Upper lobe of left lung (tissue), 4 donors: ENCODE data around the gene PHF2.

Experiments
- POLR2A ChIP-seq, 4 donors: fragments of 450-650 bp; IDR thresholded peaks; one replicate each; pipeline ENCODE4 v1.5.1; 2016 to 2017; ENCODE audit warnings: antibody characterized with exemption in 4 of 4, mild to moderate bottlenecking in 2 of 4
- TF ChIP-seq, protein P1 (sequence below), 6 experiments: fragments of 450-650 bp in 4 of 6; fragments of 200-600 bp in 2 of 6; sonication (generic) in 2 of 6; IDR thresholded peaks; one replicate each; pipeline ENCODE4 v1.5.1; 2016 to 2019; ENCODE audit warnings: antibody characterized with exemption in 6 of 6

DNA sequence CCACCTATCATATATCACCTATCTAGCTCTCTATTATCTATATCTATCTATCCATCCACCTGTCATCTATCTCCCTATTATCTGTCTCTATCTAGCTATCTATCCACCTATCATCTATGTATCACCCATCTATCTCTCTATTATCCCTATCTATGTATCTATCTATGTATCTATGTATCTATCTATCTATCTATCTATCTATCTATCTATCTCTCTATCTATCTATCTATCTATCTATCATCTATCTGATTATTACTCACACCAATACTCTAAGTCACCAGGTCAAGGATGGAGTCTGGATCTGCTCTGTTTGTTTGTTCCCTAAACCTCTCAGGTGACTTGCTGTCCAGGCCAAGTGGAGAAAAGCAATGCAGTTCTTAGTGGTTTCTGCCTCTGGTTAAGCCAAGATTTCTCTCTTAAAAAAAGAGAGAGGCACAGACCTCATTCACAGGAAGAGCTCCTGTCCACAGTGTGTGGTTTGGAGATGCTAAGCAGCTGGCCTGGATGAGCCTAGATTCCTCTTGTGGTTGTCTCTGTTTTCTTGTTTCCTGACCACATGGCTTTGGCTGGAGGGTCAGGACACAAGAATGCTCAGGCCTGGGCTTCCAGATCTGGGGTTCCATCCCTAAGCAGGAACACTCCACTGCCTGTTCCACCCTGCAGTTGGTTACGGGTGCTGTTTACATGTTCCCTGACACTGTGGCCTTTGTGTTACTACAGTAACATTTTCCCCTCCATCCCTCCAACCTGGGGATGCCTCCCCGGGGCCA is 133.4 kb downstream of the PHF2 start:
- TF ChIP-seq, protein P1, sequence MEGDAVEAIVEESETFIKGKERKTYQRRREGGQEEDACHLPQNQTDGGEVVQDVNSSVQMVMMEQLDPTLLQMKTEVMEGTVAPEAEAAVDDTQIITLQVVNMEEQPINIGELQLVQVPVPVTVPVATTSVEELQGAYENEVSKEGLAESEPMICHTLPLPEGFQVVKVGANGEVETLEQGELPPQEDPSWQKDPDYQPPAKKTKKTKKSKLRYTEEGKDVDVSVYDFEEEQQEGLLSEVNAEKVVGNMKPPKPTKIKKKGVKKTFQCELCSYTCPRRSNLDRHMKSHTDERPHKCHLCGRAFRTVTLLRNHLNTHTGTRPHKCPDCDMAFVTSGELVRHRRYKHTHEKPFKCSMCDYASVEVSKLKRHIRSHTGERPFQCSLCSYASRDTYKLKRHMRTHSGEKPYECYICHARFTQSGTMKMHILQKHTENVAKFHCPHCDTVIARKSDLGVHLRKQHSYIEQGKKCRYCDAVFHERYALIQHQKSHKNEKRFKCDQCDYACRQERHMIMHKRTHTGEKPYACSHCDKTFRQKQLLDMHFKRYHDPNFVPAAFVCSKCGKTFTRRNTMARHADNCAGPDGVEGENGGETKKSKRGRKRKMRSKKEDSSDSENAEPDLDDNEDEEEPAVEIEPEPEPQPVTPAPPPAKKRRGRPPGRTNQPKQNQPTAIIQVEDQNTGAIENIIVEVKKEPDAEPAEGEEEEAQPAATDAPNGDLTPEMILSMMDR (IDR thresholded peaks at IDR 0.05): no peak
- no peak for TF ChIP-seq POLR2A (IDR thresholded peaks at IDR 0.05)
